Activated CD8-positive, alpha-beta memory T cell treated with anti-CD3 and anti-CD28 coated beads for 1 hour (primary cell): ENCODE measurements around the gene BRCA1.
"Not testable (repeated sequence)": the region's sequence is repeated elsewhere in the genome, so short reads cannot be mapped to it uniquely, and the experiment has no call there.

Experiments used
- DNase-seq, 2 donors: peaks; one replicate each; pipeline ENCODE4 v3.0.0-alpha.2; 2020; ENCODE audit warnings: low read depth in 1 of 2; ENCODE audit errors: extremely low read depth in 1 of 2

The BRCA1 gene

DNA sequence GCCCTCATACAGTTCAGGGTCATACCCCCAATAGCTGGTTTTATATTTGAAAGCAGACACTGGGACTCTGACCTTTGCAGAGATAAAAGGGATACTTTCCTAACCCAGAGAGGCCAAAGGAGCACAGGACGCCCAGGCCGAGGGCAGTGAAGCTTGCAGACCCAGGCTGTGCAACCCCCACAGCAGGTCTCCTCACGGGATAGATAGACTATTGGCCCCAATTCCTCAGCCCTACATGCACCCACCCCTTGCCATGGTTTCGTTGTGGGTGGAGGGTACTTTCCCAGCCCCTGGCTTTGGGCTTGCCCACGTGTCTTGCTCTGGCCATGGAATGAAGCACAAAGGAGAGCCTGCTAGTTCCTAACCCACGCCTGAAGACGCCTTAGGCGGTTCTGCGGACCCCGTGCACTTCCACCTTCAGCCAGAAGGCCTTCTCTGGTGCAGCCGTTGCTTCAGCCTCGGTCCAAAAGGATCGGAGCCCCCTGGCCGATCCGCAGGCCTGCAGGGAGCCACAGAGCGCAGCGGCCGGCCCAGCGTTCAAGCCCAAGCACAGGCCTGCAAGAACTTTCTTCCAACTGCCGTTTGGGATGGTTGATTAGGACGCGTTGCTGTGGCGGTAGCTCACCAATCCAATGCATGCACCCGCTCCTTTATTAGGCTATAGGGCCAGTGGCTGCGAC, 9.8 kb upstream of the BRCA1 start:
- DNase-seq = no peak

DNA sequence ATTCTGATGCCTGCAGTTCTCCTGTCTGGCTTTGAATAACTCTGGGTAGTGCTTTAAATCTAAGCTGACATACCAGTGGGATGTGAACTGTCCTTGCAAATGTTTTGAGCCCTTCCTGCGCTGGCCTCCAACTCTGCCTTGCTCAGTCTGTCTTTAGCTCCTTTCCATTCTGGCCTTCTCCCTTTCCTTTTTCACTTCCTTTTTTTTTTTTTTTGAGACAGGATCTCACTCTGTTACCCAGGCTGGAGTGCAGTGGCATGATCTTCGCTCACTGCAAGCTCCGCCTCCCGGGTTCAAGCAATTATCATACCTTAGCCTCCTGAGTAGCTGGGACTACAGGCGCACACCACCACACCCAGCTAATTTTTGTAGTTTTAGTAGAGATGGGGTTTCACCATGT, 8.3 kb upstream of the BRCA1 start:
- not testable (repeated sequence) for DNase-seq

DNA sequence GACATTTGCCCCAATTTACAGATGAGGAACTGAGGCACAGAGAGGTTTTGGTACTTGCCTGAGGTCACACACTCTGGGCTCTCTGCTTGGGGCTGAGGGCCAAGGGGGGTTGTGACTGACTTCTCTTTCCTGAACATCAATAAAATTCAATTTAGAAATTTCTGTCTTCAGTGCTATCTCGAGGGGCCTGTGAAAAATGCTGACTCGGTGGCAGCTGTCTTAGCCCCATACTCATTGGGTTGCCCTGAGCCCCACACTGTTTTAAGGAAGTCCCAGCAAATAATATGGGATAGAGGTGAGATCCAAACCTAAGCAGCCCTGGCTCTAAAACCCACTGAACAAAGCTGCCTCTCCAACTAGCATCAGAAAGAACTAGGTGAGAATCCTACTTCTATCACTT, 7.0 kb upstream of the BRCA1 start:
- no peak for DNase-seq

DNA sequence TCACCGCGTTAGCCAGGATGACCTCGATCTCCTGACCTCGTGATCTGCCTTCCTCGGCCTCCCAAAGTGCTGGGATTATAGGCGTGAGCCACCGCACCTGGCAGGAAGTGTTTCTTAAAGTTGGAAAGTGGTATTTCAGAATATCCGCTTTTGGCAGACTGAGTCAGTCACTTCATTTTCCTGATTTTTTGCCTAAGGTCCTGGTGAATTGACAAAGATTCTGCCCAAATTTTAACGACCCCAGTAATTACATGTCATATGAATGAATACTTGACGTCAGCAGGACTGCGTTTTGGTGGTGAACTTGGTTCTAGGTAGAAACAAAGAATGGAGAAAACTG, 4.5 kb upstream of the BRCA1 start:
- no peak for DNase-seq

DNA sequence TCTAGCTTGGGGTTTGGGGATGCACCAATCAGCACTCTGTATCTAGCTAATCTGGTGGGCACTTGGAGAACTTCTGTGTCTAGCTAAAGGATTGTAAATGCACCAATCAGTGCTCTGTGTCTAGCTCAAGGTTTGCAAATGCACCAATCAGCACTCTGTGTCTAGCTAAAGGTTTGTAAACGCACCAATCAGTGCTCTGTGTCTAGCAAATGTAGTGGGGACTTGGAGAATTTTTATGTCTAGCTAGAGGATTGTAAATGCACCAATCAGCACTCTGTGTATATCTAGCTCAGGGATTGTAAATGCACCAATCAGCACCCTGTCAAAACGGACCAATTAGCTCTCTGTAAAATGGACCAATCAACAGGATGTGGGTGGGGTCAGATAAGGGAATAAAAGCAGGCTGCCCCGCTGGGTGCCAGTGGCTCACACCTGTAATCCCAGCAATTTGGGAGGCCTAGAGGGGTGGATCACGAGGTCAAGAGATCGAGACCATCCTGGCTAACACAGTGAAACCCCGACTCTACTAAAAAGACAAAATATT, 2.2 kb upstream of the BRCA1 start:
- not testable (repeated sequence) for DNase-seq

DNA sequence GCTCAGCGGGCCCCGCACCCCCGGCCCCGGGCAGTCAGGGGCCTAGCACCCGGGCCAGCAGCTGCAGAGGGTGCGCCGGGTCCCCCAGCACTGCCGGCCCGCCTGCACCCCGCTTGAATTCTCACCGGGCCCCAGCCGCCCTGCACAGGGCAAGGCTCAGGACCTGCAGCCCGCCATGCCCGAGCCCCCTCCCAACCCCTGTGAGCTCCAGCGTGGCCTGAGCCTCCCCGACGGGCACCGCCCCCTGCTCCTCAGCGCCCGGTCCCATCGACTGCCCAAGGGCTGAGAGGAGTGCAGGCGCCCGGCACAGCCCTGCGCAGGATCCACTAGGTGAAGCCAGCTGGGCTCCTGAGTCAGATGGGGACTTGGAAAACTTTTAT, 1.7 kb upstream of the BRCA1 start:
- DNase-seq = no peak

DNA sequence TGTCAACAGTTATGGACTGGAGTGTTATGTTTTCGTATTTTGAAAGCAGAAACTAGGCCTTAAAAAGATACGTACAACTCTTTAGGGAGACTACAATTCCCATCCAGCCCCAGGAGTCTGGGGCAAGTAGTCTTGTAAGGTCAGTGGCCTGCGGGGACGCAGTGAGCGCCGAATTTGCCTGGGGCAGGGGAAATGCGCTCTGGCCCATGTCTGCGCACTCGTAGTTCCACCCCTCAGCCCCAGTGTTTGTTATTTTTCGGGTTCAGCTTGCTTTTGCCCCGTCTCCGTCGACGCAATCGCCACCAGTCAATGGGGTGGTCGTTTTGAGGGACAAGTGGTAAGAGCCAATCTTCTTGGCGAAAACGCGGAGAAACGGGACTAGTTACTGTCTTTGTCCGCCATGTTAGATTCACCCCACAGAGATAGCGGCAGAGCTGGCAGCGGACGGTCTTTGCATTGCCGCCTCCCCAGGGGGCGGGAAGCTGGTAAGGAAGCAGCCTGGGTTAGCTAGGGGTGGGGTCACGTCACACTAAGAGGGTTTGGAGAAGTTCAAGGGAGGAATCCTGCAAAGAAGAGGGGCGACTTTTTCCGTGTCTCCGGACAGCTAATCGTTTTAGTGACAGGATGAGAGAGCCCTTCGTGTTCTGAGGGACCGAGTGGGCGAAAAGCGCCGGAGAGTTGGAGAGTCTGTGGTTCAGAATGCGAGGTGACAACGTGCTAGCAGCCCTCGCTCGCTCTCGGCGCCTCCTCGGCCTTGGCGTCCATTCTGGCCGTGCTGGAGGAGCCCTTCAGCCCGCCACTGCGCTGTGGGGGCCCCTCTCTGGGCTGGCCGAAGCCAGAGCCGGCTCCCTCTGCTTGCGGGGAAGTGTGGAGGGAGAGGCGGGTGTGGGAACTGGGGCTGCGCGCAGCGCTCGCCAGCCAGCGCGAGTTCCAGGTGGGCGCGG, 1.1 kb upstream of the BRCA1 start:
- DNase-seq = no peak

DNA sequence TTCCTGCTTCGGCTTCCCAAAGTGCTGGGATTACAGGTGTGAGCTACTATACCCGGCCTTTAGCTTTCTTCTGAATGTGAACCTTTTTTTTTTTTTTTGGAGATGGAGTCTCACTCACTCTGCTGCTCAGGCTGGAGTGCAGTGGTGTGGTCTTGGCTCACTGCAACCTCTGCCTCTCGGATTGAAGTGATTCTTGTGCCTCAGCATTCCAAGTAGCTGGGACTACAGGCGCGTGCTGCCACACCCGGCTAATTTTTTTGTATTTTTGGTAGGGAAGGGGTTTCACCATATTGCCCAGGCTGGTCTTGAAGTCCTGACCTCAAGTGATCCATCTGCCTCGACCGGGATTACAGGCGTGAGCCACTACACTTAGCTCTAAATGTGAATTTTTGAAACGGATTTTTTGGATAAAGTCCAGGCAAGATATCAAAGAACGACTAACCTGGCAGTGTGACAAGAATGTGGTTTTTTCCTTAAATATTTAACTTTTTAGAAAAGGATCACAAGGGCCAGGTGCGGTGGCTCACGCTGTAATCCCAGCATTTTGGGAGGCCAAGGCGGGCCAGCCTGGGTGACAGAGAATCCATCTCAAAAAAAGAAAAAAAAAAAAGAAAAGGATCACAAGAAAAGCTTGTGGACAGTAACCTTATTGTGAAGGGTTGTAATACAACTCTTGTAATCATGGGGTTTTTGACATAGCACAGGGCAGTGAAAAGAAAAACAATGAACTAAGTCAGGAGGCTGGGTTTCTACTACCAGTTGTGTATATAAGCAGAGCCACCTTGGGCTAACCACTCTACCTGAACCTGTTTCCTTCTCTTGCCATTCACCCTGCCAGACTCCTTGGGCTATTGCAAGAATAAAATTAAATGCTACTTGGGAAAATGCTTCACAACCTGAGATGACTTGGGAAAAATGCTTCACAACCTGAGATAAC, 6.2 kb downstream of the BRCA1 start:
- DNase-seq = no peak

DNA sequence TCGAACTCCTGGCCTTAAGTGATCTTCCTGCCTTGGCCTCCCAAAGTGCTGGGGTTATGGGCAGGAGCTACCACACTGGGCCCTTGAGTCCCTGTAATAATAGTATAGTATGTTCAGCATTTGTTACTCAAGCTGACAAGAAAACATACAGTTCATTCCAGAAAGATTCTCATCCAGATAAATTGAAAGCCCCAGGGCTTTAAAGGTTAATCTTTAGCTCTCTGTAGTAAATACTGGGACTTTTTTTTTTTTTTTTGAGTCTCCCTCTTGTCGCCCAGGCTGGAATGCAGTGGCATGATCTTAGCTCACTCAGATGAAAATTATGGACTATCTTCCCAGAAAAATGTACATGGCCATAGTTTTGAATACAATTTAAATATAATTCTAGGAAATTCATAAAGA, 11.0 kb downstream of the BRCA1 start:
- DNase-seq = no peak

DNA sequence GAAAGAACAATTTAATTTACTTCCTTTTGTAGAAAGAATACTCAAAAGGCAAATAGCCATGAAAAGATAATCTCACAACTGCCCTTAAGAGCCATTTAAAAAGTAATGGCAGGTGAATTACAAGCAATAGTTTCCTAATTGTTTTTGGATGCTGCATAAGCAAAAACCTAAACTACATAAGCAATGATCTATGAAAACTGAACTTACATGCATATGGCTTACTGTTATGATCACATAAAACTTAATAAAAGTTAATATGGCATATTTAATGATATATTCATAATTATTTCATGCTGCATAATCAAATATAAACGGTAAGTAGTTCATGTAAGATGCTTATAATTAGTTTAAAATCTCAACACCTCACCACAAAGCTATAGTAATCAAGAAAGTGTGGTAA, 18.6 kb downstream of the BRCA1 start:
- no peak for DNase-seq

DNA sequence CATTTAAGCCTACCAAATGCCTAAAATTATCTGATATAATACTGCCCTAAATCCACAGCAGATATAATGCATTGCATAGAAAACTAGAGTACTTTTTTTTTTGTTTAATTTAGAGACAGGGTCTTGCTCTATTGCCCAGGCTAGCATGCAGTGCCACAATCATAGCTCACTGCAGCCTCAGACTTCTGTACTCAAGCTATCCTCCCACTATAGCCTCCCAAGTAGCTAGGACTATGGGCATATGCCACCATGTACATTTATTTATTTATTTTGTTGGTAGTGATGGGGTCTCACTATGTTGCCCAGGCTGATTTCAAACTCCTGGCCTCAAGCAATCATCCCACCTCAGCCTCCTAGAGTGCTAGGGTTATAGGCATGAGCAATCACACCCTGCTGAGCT, 20.0 kb downstream of the BRCA1 start:
- no peak for DNase-seq

DNA sequence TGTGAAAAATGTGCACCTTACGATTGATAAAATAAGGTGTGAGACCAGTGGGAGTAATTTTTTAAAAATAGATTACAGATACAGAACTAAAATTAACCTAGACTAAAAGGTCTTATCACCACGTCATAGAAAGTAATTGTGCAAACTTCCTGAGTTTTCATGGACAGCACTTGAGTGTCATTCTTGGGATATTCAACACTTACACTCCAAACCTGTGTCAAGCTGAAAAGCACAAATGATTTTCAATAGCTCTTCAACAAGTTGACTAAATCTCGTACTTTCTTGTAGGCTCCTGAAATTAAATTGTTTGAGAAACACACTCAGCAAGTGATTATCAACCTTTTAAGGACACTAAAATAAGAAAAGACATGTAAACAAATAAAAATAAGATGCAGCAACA, 20.5 kb downstream of the BRCA1 start:
- DNase-seq = no peak

DNA sequence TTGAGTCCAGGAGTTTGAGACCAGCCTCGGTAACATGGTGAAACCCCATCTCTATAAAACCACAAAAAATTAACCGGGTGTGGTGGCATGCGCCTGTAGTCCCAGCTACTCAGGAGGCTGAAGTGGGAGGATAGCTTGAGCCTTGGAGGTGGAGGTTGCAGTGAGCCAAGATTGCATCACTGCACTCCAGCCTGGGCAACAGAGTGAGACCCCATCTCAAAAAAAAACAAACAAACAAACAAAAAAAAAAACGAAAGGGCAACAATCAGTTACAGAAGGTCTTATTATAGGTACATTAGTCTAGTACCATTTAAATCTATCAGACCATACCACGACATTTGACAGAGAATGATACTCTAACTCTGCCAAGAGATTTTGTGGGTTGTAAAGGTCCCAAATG, 29.8 kb downstream of the BRCA1 start:
- DNase-seq = not testable (repeated sequence)

DNA sequence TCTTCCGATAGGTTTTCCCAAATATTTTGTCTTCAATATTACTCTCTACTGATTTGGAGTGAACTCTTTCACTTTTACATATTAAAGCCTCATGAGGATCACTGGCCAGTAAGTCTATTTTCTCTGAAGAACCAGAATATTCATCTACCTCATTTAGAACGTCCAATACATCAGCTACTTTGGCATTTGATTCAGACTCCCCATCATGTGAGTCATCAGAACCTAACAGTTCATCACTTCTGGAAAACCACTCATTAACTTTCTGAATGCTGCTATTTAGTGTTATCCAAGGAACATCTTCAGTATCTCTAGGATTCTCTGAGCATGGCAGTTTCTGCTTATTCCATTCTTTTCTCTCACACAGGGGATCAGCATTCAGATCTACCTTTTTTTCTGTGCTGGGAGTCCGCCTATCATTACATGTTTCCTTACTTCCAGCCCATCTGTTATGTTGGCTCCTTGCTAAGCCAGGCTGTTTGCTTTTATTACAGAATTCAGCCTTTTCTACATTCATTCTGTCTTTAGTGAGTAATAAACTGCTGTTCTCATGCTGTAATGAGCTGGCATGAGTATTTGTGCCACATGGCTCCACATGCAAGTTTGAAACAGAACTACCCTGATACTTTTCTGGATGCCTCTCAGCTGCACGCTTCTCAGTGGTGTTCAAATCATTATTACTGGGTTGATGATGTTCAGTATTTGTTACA, 30.9 kb downstream of the BRCA1 start:
- DNase-seq = no peak

DNA sequence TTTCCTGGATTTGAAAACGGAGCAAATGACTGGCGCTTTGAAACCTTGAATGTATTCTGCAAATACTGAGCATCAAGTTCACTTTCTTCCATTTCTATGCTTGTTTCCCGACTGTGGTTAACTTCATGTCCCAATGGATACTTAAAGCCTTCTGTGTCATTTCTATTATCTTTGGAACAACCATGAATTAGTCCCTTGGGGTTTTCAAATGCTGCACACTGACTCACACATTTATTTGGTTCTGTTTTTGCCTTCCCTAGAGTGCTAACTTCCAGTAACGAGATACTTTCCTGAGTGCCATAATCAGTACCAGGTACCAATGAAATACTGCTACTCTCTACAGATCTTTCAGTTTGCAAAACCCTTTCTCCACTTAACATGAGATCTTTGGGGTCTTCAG, 32.3 kb downstream of the BRCA1 start:
- DNase-seq = no peak

DNA sequence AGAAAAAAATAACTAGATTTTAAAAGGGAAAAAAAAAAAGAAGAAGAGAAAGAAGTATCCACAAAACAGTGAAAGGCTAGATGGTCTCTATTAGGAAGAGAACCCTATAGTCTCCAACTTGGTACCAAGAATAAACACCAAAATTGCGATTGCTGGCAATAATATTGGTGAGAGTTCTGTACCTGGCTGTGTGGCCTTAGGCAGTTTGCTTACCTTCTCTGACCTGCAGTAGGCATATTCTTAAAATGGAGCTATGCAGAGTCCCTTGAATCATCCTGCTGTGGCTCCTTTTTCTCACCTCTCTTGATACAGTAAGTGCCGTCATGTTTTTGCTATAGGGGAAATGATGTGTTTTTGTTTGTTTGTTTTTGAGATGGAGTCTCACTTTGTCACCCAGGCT, 35.1 kb downstream of the BRCA1 start:
- DNase-seq = no peak

DNA sequence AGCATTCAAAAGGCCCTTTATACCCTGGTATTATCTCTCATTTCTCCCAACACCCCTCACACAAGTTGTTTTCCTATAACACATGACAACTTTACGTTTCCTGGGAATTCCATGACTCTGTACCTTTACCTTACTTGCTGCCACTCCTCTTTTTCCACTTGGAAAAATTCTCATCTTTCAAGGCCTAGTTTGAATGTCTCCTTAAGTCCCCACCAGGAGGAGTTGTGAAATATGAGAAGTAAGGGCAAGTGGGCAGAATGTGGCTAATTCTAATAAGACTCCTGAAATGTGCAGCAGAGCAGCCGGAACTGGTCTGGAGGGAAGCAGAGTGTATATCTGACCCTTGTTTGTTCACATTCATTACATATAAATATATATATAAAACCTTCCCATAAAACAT, 39.7 kb downstream of the BRCA1 start:
- no peak for DNase-seq

DNA sequence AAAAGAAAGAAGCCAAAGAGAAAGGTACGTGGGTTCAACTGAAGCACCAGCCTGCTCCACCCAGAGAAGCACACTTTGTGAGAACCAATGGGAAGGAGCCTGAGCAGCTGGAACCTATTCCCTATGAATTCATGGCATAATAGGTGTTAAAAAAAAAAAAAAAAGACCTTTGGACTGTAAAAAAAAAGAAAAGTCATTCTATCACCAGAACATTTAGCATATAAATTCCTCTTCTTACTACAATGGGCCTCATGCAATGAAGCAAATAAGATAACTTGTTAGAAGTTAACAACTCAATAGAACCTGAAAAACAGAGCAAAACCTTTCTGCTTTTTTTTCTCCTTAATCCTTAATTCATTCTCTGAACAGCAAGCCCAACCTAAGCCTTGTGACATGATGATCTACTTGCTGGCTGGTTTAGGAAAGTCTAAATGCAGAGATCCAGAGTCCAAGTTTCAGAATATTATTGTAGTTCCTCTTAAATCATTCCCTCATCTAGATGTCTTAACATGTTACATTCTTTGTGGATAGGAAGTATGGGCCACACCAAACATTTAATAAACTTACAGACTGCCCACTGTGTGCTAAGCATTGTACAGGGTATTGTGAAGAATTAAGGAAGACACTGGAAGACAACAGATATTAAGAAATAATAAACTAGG, 45.4 kb downstream of the BRCA1 start:
- DNase-seq = no peak

DNA sequence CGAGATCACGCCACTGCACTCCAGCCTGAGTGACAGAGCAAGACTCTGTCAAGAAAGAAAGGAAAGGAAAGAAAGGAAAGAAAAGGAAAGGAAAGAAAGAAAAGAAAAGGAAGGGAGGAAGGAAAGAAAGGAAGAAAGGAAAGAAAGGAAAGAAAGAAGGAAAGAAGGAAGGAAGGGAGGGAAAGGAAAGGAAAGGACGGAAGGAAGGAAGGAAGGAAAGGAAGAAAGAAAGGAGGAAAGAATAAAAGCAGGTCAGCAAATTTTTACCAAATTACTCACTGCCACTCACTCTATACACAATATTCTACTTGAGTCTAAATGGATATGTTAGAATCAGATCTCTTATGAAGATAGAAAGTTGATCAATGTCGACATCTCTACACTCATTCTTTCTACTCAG, 50.3 kb downstream of the BRCA1 start:
- DNase-seq = no peak

DNA sequence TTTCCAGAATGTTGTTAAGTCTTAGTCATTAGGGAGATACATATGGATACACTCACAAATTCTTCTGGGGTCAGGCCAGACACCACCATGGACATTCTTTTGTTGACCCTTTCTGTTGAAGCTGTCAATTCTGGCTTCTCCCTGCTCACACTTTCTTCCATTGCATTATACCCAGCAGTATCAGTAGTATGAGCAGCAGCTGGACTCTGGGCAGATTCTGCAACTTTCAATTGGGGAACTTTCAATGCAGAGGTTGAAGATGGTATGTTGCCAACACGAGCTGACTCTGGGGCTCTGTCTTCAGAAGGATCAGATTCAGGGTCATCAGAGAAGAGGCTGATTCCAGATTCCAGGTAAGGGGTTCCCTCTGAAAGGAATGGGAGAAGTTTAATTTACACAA, 54.3 kb downstream of the BRCA1 start:
- no peak for DNase-seq
